Neural cell (in vitro differentiated cells): ENCODE results near the gene COL21A1.

Source experiments
- CTCF ChIP-seq: fragments of 450-650 bp; IDR thresholded peaks from 2 replicates; pipeline ENCODE4 v1.5.1; 2014; ENCODE audit warnings: antibody characterized with exemption, mild to moderate bottlenecking, moderate library complexity; ENCODE audit not compliant: poor library complexity, severe bottlenecking
- EP300 ChIP-seq: fragments of 450-650 bp; conservative IDR thresholded peaks from 2 replicates; pipeline ENCODE4 v1.6.1; 2014; ENCODE audit warnings: antibody characterized with exemption, mild to moderate bottlenecking, moderate library complexity; ENCODE audit not compliant: poor library complexity, severe bottlenecking
- EZH2 ChIP-seq: fragments of 200-600, 300-800 bp; shearing (Covaris generic), sonication (generic); IDR thresholded peaks from 2 replicates; pipeline ENCODE4 v1.6.1; 2014; ENCODE audit warnings: antibody characterized with exemption, low read length, borderline replicate concordance, mild to moderate bottlenecking; ENCODE audit not compliant: insufficient read depth, poor library complexity, severe bottlenecking
- POLR2AphosphoS5 ChIP-seq: IDR thresholded peaks from 2 replicates; pipeline ENCODE4 v1.6.1; 2012
- REST ChIP-seq: IDR thresholded peaks from 2 replicates; pipeline ENCODE4 v1.6.1; 2012; ENCODE audit warnings: borderline replicate concordance

- TF ChIP-seq CTCF (no peak), REST (no peak), EZH2 (no peak), EP300 (no peak), POLR2AphosphoS5 (no peak)
Measured at GRCh38 chr6:56154076-56154475, 93.3 kb downstream of the COL21A1 start.
